Trophoblast cell (in vitro differentiated cells and primary cell): ENCODE measurements around the gene AGBL4.

Source experiments
- DNase-seq, 2 donors: peaks; one replicate each; pipeline ENCODE4 v3.0.0-alpha.2; 2016
- H2AFZ ChIP-seq: 2 replicates; pipeline ENCODE4 v1.6.1; 2013; ENCODE audit warnings: low read length, moderate library complexity, mild to moderate bottlenecking; ENCODE audit not compliant: insufficient read depth, poor library complexity
- H2AK5ac ChIP-seq: 2 replicates; pipeline ENCODE4 v1.6.1; 2013; ENCODE audit warnings: mild to moderate bottlenecking, low read length
- H2BK120ac ChIP-seq: 2 replicates; pipeline ENCODE4 v1.6.1; 2013; ENCODE audit warnings: low read length, mild to moderate bottlenecking, moderate library complexity; ENCODE audit not compliant: insufficient read depth, poor library complexity
- H2BK12ac ChIP-seq: 2 replicates; pipeline ENCODE4 v1.6.1; 2013; ENCODE audit warnings: mild to moderate bottlenecking, low read length, moderate library complexity
- H2BK5ac ChIP-seq: 2 replicates; pipeline ENCODE4 v1.6.1; 2013; ENCODE audit warnings: low read length, low read depth, moderate library complexity, mild to moderate bottlenecking; ENCODE audit not compliant: poor library complexity
- H3K14ac ChIP-seq: 2 replicates; pipeline ENCODE4 v1.6.1; 2013; ENCODE audit warnings: mild to moderate bottlenecking, low read length
- H3K18ac ChIP-seq: 2 replicates; pipeline ENCODE4 v1.6.1; 2013; ENCODE audit warnings: mild to moderate bottlenecking, low read length
- H3K23ac ChIP-seq: 2 replicates; pipeline ENCODE4 v1.6.1; 2013; ENCODE audit warnings: low read length
- H3K27ac ChIP-seq: 2 replicates; pipeline ENCODE4 v1.5.1; 2013; ENCODE audit warnings: low read depth, mild to moderate bottlenecking, inconsistent platforms, low read length, moderate library complexity
- H3K27me3 ChIP-seq: 2 replicates; pipeline ENCODE4 v1.6.1; 2013; ENCODE audit warnings: inconsistent platforms, mild to moderate bottlenecking, low read length, moderate library complexity; ENCODE audit not compliant: insufficient read depth
- H3K36me3 ChIP-seq, 2 experiments: 1 replicate in 1 of 2; 2 replicates in 1 of 2; pipeline ENCODE4 v1.6.1; 2013; ENCODE audit warnings: low read length in 2 of 2, mild to moderate bottlenecking in 2 of 2, moderate library complexity in 1 of 2; ENCODE audit not compliant: insufficient read depth in 2 of 2, control insufficient read depth in 1 of 2
- H3K4ac ChIP-seq: 2 replicates; pipeline ENCODE4 v1.6.1; 2013; ENCODE audit warnings: low read depth, mild to moderate bottlenecking, low read length, moderate library complexity
- H3K4me1 ChIP-seq, 2 experiments: 1 replicate in 1 of 2; 2 replicates in 1 of 2; pipeline ENCODE4 v1.6.1; 2013; ENCODE audit warnings: low read length in 2 of 2, mild to moderate bottlenecking in 2 of 2, moderate library complexity in 1 of 2; ENCODE audit not compliant: insufficient read depth in 2 of 2, control insufficient read depth in 1 of 2
- H3K4me2 ChIP-seq: 2 replicates; pipeline ENCODE4 v1.6.1; 2013; ENCODE audit warnings: inconsistent platforms, mild to moderate bottlenecking, low read length, moderate library complexity
- H3K4me3 ChIP-seq: 2 replicates; pipeline ENCODE4 v1.5.1; 2013; ENCODE audit warnings: mild to moderate bottlenecking, low read depth, low read length, inconsistent platforms
- H3K79me1 ChIP-seq: one replicate; pipeline ENCODE4 v1.6.1; 2013; ENCODE audit warnings: low read length
- H3K79me2 ChIP-seq: 2 replicates; pipeline ENCODE4 v1.6.1; 2013; ENCODE audit warnings: low read length, mild to moderate bottlenecking; ENCODE audit not compliant: control insufficient read depth, insufficient read depth, poor library complexity
- H3K9ac ChIP-seq: 2 replicates; pipeline ENCODE4 v1.6.1; 2013; ENCODE audit warnings: mild to moderate bottlenecking, low read length
- H3K9me3 ChIP-seq: 2 replicates; pipeline ENCODE4 v1.6.1; 2013; ENCODE audit warnings: low read depth, mild to moderate bottlenecking, control low read depth, inconsistent platforms, low read length; ENCODE audit not compliant: insufficient read depth
- H4K12ac ChIP-seq: 2 replicates; pipeline ENCODE4 v1.6.1; 2013; ENCODE audit warnings: low read depth, mild to moderate bottlenecking, low read length, moderate library complexity
- H4K8ac ChIP-seq: 2 replicates; pipeline ENCODE4 v1.6.1; 2013; ENCODE audit warnings: low read depth, mild to moderate bottlenecking, low read length, moderate library complexity
- H4K91ac ChIP-seq: one replicate; pipeline ENCODE4 v1.6.1; 2013; ENCODE audit warnings: low read depth, mild to moderate bottlenecking, low read length, moderate library complexity
- whole genome bisulfite sequencing: extraction: QIAGEN DNeasy Blood & Tissue Kit; methylation state at CpG from one replicate; pipeline ENCODE4 v1.1.7; 2013; ENCODE audit warnings: missing lambda C conversion rate; ENCODE audit not compliant: insufficient read length, insufficient coverage; ENCODE audit errors: extremely low coverage; 5-methylcytosine and 5-hydroxymethylcytosine counted together

AGBL4 gene

GRCh38 chr1:48725341-48726046 lies 1298.3 kb downstream of the AGBL4 start:
- H4K12ac ChIP-seq = no peak overlapping the region
- H3K79me1 ChIP-seq = no peaks in the 10 kb centered on the region
- no peaks in the 10 kb centered on the region for H3K79me2 ChIP-seq
- H2BK12ac ChIP-seq = no peak overlapping the region
- no peak overlapping the region for H4K8ac ChIP-seq
- H3K4me2 ChIP-seq = no peak overlapping the region
- H2BK5ac ChIP-seq = no peak overlapping the region
- H3K4ac ChIP-seq = no peak overlapping the region
- no CpG with 5 or more reads among the region's 5 CpGs for WGBS
- H3K4me3 ChIP-seq = no peak overlapping the region
- H3K9me3 ChIP-seq = no peaks in the 10 kb centered on the region
- no peaks in the 10 kb centered on the region for H3K4me1 ChIP-seq
- no peaks in the 10 kb centered on the region for H3K36me3 ChIP-seq
- H3K14ac ChIP-seq = no peak overlapping the region
- H4K91ac ChIP-seq = no peak overlapping the region
- no peak overlapping the region for H2AFZ ChIP-seq
- no peak overlapping the region for H2AK5ac ChIP-seq
- H3K18ac ChIP-seq = no peak overlapping the region
- no peak overlapping the region for H3K23ac ChIP-seq
- no peak for DNase-seq
- no peaks in the 10 kb centered on the region for H3K27me3 ChIP-seq
- H2BK120ac ChIP-seq = no peak overlapping the region
- no peak overlapping the region for H3K27ac ChIP-seq
- no peak overlapping the region for H3K9ac ChIP-seq

GRCh38 chr1:48720929-48721328 lies 1302.8 kb downstream of the AGBL4 start:
- Histone ChIP-seq H3K36me3 (no peaks in the 10 kb centered on the region), H3K27ac (no peak overlapping the region)

GRCh38 chr1:48718705-48719104 lies 1305.0 kb downstream of the AGBL4 start:
- Histone ChIP-seq H3K4me3 (no peak overlapping the region), H3K4me2 (no peak overlapping the region)

More at GRCh38 chr1:48720929-48721328, 1302.8 kb downstream of the AGBL4 start:
- Histone ChIP-seq H3K27me3 (no peaks in the 10 kb centered on the region), H3K79me1 (no peaks in the 10 kb centered on the region), H3K9me3 (no peaks in the 10 kb centered on the region), H3K4me1 (no peaks in the 10 kb centered on the region), H3K4me3 (no peak overlapping the region), H4K91ac (no peak overlapping the region), H4K8ac (no peak overlapping the region), H2AK5ac (no peak overlapping the region), H3K79me2 (no peaks in the 10 kb centered on the region), H2AFZ (no peak overlapping the region), H4K12ac (no peak overlapping the region), H2BK5ac (no peak overlapping the region), H3K23ac (no peak overlapping the region), H3K18ac (no peak overlapping the region), H2BK12ac (no peak overlapping the region), H3K14ac (no peak overlapping the region), H3K4ac (no peak overlapping the region), H3K9ac (no peak overlapping the region), H2BK120ac (no peak overlapping the region), H3K4me2 (no peak overlapping the region)
- DNase-seq = no peak

GRCh38 chr1:48718116-48718630 lies 1305.6 kb downstream of the AGBL4 start:
- H3K27me3 ChIP-seq = no peaks in the 10 kb centered on the region
- no peak overlapping the region for H4K8ac ChIP-seq
- no peak overlapping the region for H2AK5ac ChIP-seq
- H3K4ac ChIP-seq = no peak overlapping the region
- H2BK120ac ChIP-seq = no peak overlapping the region
- no peak overlapping the region for H3K27ac ChIP-seq
- H2AFZ ChIP-seq = no peak overlapping the region
- H3K4me3 ChIP-seq = no peak overlapping the region
- H4K91ac ChIP-seq = no peak overlapping the region
- DNase-seq = no peak
- no peak overlapping the region for H3K23ac ChIP-seq
- H3K9ac ChIP-seq = no peak overlapping the region
- H3K36me3 ChIP-seq = no peaks in the 10 kb centered on the region
- no peaks in the 10 kb centered on the region for H3K79me2 ChIP-seq
- no peaks in the 10 kb centered on the region for H3K79me1 ChIP-seq
- H3K14ac ChIP-seq = no peak overlapping the region
- H3K4me1 ChIP-seq = no peaks in the 10 kb centered on the region
- no peak overlapping the region for H2BK12ac ChIP-seq
- no peak overlapping the region for H3K18ac ChIP-seq
- no peak overlapping the region for H2BK5ac ChIP-seq
- no peak overlapping the region for H4K12ac ChIP-seq
- H3K4me2 ChIP-seq = no peak overlapping the region
- H3K9me3 ChIP-seq = no peaks in the 10 kb centered on the region

More at GRCh38 chr1:48718705-48719104, 1305.0 kb downstream of the AGBL4 start:
- Histone ChIP-seq H3K9me3 (no peaks in the 10 kb centered on the region), H2AFZ (no peak overlapping the region), H2AK5ac (no peak overlapping the region), H3K23ac (no peak overlapping the region), H4K91ac (no peak overlapping the region), H3K27me3 (no peaks in the 10 kb centered on the region), H3K79me1 (no peaks in the 10 kb centered on the region), H3K79me2 (no peaks in the 10 kb centered on the region), H2BK120ac (no peak overlapping the region), H3K9ac (no peak overlapping the region), H3K27ac (no peak overlapping the region), H2BK12ac (no peak overlapping the region), H3K14ac (no peak overlapping the region), H3K4me1 (no peaks in the 10 kb centered on the region), H3K18ac (no peak overlapping the region), H3K36me3 (no peaks in the 10 kb centered on the region), H3K4ac (no peak overlapping the region), H4K8ac (no peak overlapping the region), H4K12ac (no peak overlapping the region), H2BK5ac (no peak overlapping the region)
- no peak for DNase-seq
- no CpG with 5 or more reads among the region's 4 CpGs for WGBS
